HUES48 (cell line): ENCODE data around the gene TP53RK.

ENCODE experiments used
- H3K27ac ChIP-seq: one replicate; pipeline ENCODE4 v1.7.0; 2013; ENCODE audit warnings: low read depth, low read length, inconsistent platforms
- H3K27me3 ChIP-seq: 2 replicates; pipeline ENCODE4 v1.6.1; 2013; ENCODE audit warnings: mild to moderate bottlenecking, low read length; ENCODE audit not compliant: control insufficient read depth, insufficient read depth
- H3K36me3 ChIP-seq: 2 replicates; pipeline ENCODE4 v1.6.1; 2013; ENCODE audit warnings: low read length; ENCODE audit not compliant: control insufficient read depth, insufficient read depth
- H3K4me1 ChIP-seq: 2 replicates; pipeline ENCODE4 v1.6.1; 2013; ENCODE audit warnings: mild to moderate bottlenecking, low read length; ENCODE audit not compliant: control insufficient read depth, insufficient read depth
- H3K4me3 ChIP-seq: 2 replicates; pipeline ENCODE4 v1.5.1; 2013; ENCODE audit warnings: mild to moderate bottlenecking, low read depth, low read length
- H3K9ac ChIP-seq: 2 replicates; pipeline ENCODE4 v1.6.1; 2013; ENCODE audit warnings: mild to moderate bottlenecking, low read depth, low read length, moderate library complexity
- H3K9me3 ChIP-seq: 2 replicates; pipeline ENCODE4 v1.6.1; 2013; ENCODE audit warnings: low read length; ENCODE audit not compliant: control insufficient read depth, insufficient read depth

Gene TP53RK

GRCh38 chr20:46696791-46697279, 7.6 kb upstream of the TP53RK start:
- H3K27ac ChIP-seq, result no peak overlapping the region
- no peaks in the 10 kb centered on the region for H3K36me3 ChIP-seq
- H3K9ac ChIP-seq, result no peak overlapping the region
- H3K4me1 ChIP-seq, result peaks cover 12% of the 10 kb centered on the region
- H3K27me3 ChIP-seq, result no peaks in the 10 kb centered on the region
- H3K4me3 ChIP-seq, result no peak overlapping the region
- no peaks in the 10 kb centered on the region for H3K9me3 ChIP-seq

- Histone ChIP-seq H3K27me3 (no peaks in the 10 kb centered on the region), H3K4me3 (no peak overlapping the region), H3K27ac (peak overlapping the region; percentile 31), H3K9me3 (no peaks in the 10 kb centered on the region), H3K36me3 (no peaks in the 10 kb centered on the region), H3K4me1 (peaks cover 5% of the 10 kb centered on the region; the same call in 1 of the 2 replicates), H3K9ac (no peak overlapping the region)
Observed at GRCh38 chr20:46695892-46696291, 6.6 kb upstream of the TP53RK start.

GRCh38 chr20:46694484-46694883, 5.2 kb upstream of the TP53RK start:
- H3K27me3 ChIP-seq, result no peaks in the 10 kb centered on the region
- H3K36me3 ChIP-seq, result no peaks in the 10 kb centered on the region
- no peak overlapping the region for H3K4me3 ChIP-seq
- H3K9me3 ChIP-seq, result no peaks in the 10 kb centered on the region
- no peak overlapping the region for H3K9ac ChIP-seq
- H3K27ac ChIP-seq, result no peak overlapping the region
- H3K4me1 ChIP-seq, result peaks cover 10% of the 10 kb centered on the region; the same call in 1 of the 2 replicates

GRCh38 chr20:46691196-46691595, 2.0 kb upstream of the TP53RK start:
- no peak overlapping the region for H3K27ac ChIP-seq
- H3K9ac ChIP-seq, result no peak overlapping the region
- no peak overlapping the region for H3K4me3 ChIP-seq
- H3K4me1 ChIP-seq, result peaks cover 19% of the 10 kb centered on the region; the same call in 1 of the 2 replicates
- no peaks in the 10 kb centered on the region for H3K27me3 ChIP-seq
- H3K9me3 ChIP-seq, result no peaks in the 10 kb centered on the region
- H3K36me3 ChIP-seq, result peaks cover 8% of the 10 kb centered on the region

GRCh38 chr20:46690219-46691106, 1.2 kb upstream of the TP53RK start:
- H3K36me3 ChIP-seq, result peaks cover 15% of the 10 kb centered on the region
- H3K4me1 ChIP-seq, result peaks cover 19% of the 10 kb centered on the region; the same call in 1 of the 2 replicates
- H3K27ac ChIP-seq, result peak overlapping the region; percentile 89
- peak overlapping the region; percentile 70 for H3K4me3 ChIP-seq
- no peaks in the 10 kb centered on the region for H3K27me3 ChIP-seq
- H3K9me3 ChIP-seq, result no peaks in the 10 kb centered on the region
- H3K9ac ChIP-seq, result no peak overlapping the region

- H3K27ac ChIP-seq, result peak overlapping the region; percentile 89
- no peaks in the 10 kb centered on the region for H3K27me3 ChIP-seq
- no peaks in the 10 kb centered on the region for H3K9me3 ChIP-seq
- peaks cover 19% of the 10 kb centered on the region for H3K36me3 ChIP-seq
- peaks cover 19% of the 10 kb centered on the region; the same call in 1 of the 2 replicates for H3K4me1 ChIP-seq
- peak overlapping the region; percentile 70 for H3K4me3 ChIP-seq
- peak overlapping the region; percentile 60; the same call in 1 of the 2 replicates for H3K9ac ChIP-seq
Observed at GRCh38 chr20:46689754-46690085, 476 bp upstream of the TP53RK start.

GRCh38 chr20:46688151-46689081, 828 bp downstream of the TP53RK start:
- H3K27ac ChIP-seq, result peak overlapping the region; percentile 99
- peaks cover 20% of the 10 kb centered on the region for H3K4me1 ChIP-seq
- no peaks in the 10 kb centered on the region for H3K27me3 ChIP-seq
- peak overlapping the region; percentile 94 for H3K4me3 ChIP-seq
- peak overlapping the region; percentile 93 for H3K9ac ChIP-seq
- peaks cover 19% of the 10 kb centered on the region for H3K36me3 ChIP-seq
- H3K9me3 ChIP-seq, result no peaks in the 10 kb centered on the region

GRCh38 chr20:46683939-46684750, 5.1 kb downstream of the TP53RK start:
- H3K4me1 ChIP-seq, result peaks cover 34% of the 10 kb centered on the region
- H3K4me3 ChIP-seq, result peak overlapping the region; percentile 73
- no peaks in the 10 kb centered on the region for H3K9me3 ChIP-seq
- peak overlapping the region; percentile 72 for H3K27ac ChIP-seq
- H3K27me3 ChIP-seq, result no peaks in the 10 kb centered on the region
- H3K36me3 ChIP-seq, result peaks cover 30% of the 10 kb centered on the region
- H3K9ac ChIP-seq, result peak overlapping the region; percentile 83

GRCh38 chr20:46683668-46683938, 5.6 kb downstream of the TP53RK start:
- Histone ChIP-seq H3K4me1 (peaks cover 34% of the 10 kb centered on the region), H3K36me3 (peaks cover 30% of the 10 kb centered on the region), H3K27me3 (no peaks in the 10 kb centered on the region), H3K9ac (peak overlapping the region; percentile 50), H3K4me3 (peak overlapping the region; percentile 73), H3K9me3 (no peaks in the 10 kb centered on the region), H3K27ac (peak overlapping the region; percentile 70)

GRCh38 chr20:46683011-46683667, 6.1 kb downstream of the TP53RK start:
- Histone ChIP-seq H3K4me1 (peaks cover 29% of the 10 kb centered on the region), H3K9me3 (no peaks in the 10 kb centered on the region), H3K27ac (no peak overlapping the region), H3K36me3 (peaks cover 30% of the 10 kb centered on the region), H3K4me3 (peak overlapping the region; percentile 73), H3K9ac (peak overlapping the region; percentile 50), H3K27me3 (no peaks in the 10 kb centered on the region)
